DND-41 (cell line): ENCODE measurements around the gene SCG5.

Source experiments
- ATAC-seq: fragments of 200-7000 bp; cut with Tn5 transposase; 3 replicates; pipeline ENCODE4 v1.9.1; 2021; ENCODE audit warnings: low read depth; ENCODE audit not compliant: insufficient read depth
- DNase-seq: peaks from one replicate; pipeline ENCODE4 v3.0.0-alpha.2; 2020
- H2AFZ ChIP-seq: 2 replicates; pipeline ENCODE4 v1.6.0; 2012; ENCODE audit warnings: low read depth, low read length
- H3K27ac ChIP-seq: 2 replicates; pipeline ENCODE4 v1.5.1; 2012; ENCODE audit warnings: low read length, inconsistent platforms
- H3K27me3 ChIP-seq: fragments of 200-600 bp; sonication (generic); 2 replicates; pipeline ENCODE4 v1.6.0; 2012; ENCODE audit warnings: low read length, mild to moderate bottlenecking, inconsistent platforms; ENCODE audit not compliant: insufficient read depth, poor library complexity
- H3K36me3 ChIP-seq: 2 replicates; pipeline ENCODE4 v1.5.1; 2012; ENCODE audit warnings: low read length, inconsistent platforms; ENCODE audit not compliant: insufficient read depth
- H3K4me1 ChIP-seq: 2 replicates; pipeline ENCODE4 v1.5.1; 2012; ENCODE audit warnings: mild to moderate bottlenecking, low read length; ENCODE audit not compliant: insufficient read depth
- H3K4me2 ChIP-seq: 2 replicates; pipeline ENCODE4 v1.6.0; 2012; ENCODE audit warnings: mild to moderate bottlenecking, moderate library complexity, low read length, inconsistent platforms; ENCODE audit not compliant: insufficient read depth
- H3K4me3 ChIP-seq, 2 experiments: fragments of 200-600 bp in 1 of 2; shearing (Covaris generic) in 1 of 2; 2 replicates each; pipeline ENCODE4 v1.5.1; 2012 to 2016; ENCODE audit warnings: inconsistent platforms in 2 of 2, low read length in 2 of 2, mild to moderate bottlenecking in 2 of 2, low read depth in 1 of 2, moderate library complexity in 1 of 2
- H3K79me2 ChIP-seq: 2 replicates; pipeline ENCODE4 v1.6.0; 2012; ENCODE audit warnings: low read length, inconsistent platforms; ENCODE audit not compliant: insufficient read depth
- H3K9ac ChIP-seq: 2 replicates; pipeline ENCODE4 v1.6.0; 2012; ENCODE audit warnings: low read depth, mild to moderate bottlenecking, inconsistent platforms, low read length, moderate library complexity
- H3K9me3 ChIP-seq: 2 replicates; pipeline ENCODE4 v1.5.1; 2012; ENCODE audit warnings: low read length, moderate library complexity, mild to moderate bottlenecking, inconsistent platforms; ENCODE audit not compliant: insufficient read depth, severe bottlenecking
- H4K20me1 ChIP-seq: 2 replicates; pipeline ENCODE4 v1.6.0; 2012; ENCODE audit warnings: low read length; ENCODE audit not compliant: insufficient read depth
- CTCF ChIP-seq: IDR thresholded peaks from 2 replicates; pipeline ENCODE4 v1.5.1; 2012; ENCODE audit warnings: borderline replicate concordance, low read length, moderate library complexity, mild to moderate bottlenecking; ENCODE audit not compliant: poor library complexity, severe bottlenecking; ENCODE audit errors: extremely low read depth
- EZH2 ChIP-seq: IDR thresholded peaks from 3 replicates; pipeline ENCODE4 v1.6.1; 2012; ENCODE audit warnings: borderline replicate concordance, low read depth, mild to moderate bottlenecking, moderate library complexity, low read length, inconsistent platforms; ENCODE audit not compliant: severe bottlenecking

Gene SCG5

GRCh38 chr15:32675466-32675865 is 34.0 kb downstream of the SCG5 start:
- H2AFZ ChIP-seq: no peak overlapping the region
- DNase-seq: no peak
- TF ChIP-seq EZH2 (no peak), CTCF (no peak)
- no peaks in the 10 kb centered on the region for H3K27me3 ChIP-seq
- no peak overlapping the region for H3K4me2 ChIP-seq
- no peak overlapping the region for H3K27ac ChIP-seq
- H3K4me3 ChIP-seq: no peak overlapping the region
- no peaks in the 10 kb centered on the region for H3K4me1 ChIP-seq
- H4K20me1 ChIP-seq: no peaks in the 10 kb centered on the region
- H3K9me3 ChIP-seq: no peaks in the 10 kb centered on the region
- no peak overlapping the region for H3K9ac ChIP-seq
- no peak for ATAC-seq
- no peaks in the 10 kb centered on the region for H3K36me3 ChIP-seq
- no peaks in the 10 kb centered on the region for H3K79me2 ChIP-seq

- no peak overlapping the region for H3K27ac ChIP-seq
- no peaks in the 10 kb centered on the region for H3K27me3 ChIP-seq
- no peak for DNase-seq
- no peaks in the 10 kb centered on the region for H3K79me2 ChIP-seq
- H3K9me3 ChIP-seq: no peaks in the 10 kb centered on the region
- no peak for ATAC-seq
- no peaks in the 10 kb centered on the region for H3K36me3 ChIP-seq
- TF ChIP-seq CTCF: no peak
- TF ChIP-seq EZH2: no peak
- no peak overlapping the region for H3K4me3 ChIP-seq
- no peaks in the 10 kb centered on the region for H4K20me1 ChIP-seq
- no peak overlapping the region for H2AFZ ChIP-seq
- H3K4me1 ChIP-seq: no peaks in the 10 kb centered on the region
- no peak overlapping the region for H3K4me2 ChIP-seq
- no peak overlapping the region for H3K9ac ChIP-seq
Measured at GRCh38 chr15:32676169-32676568, 34.7 kb downstream of the SCG5 start.

GRCh38 chr15:32677238-32677750 is 35.8 kb downstream of the SCG5 start:
- H3K9me3 ChIP-seq: no peaks in the 10 kb centered on the region
- H3K4me1 ChIP-seq: no peaks in the 10 kb centered on the region
- DNase-seq: no peak
- no peaks in the 10 kb centered on the region for H4K20me1 ChIP-seq
- no peak for ATAC-seq
- H3K27ac ChIP-seq: no peak overlapping the region
- no peaks in the 10 kb centered on the region for H3K79me2 ChIP-seq
- H3K9ac ChIP-seq: no peak overlapping the region
- no peak overlapping the region for H3K4me3 ChIP-seq
- no peaks in the 10 kb centered on the region for H3K36me3 ChIP-seq
- TF ChIP-seq EZH2: no peak
- no peak for TF ChIP-seq CTCF
- no peak overlapping the region for H3K4me2 ChIP-seq
- H3K27me3 ChIP-seq: no peaks in the 10 kb centered on the region
- no peak overlapping the region for H2AFZ ChIP-seq

- Histone ChIP-seq H3K9ac (no peak overlapping the region), H3K4me1 (no peaks in the 10 kb centered on the region), H3K27me3 (no peaks in the 10 kb centered on the region), H4K20me1 (no peaks in the 10 kb centered on the region), H3K36me3 (no peaks in the 10 kb centered on the region), H2AFZ (no peak overlapping the region), H3K79me2 (no peaks in the 10 kb centered on the region), H3K9me3 (no peaks in the 10 kb centered on the region), H3K27ac (no peak overlapping the region), H3K4me2 (no peak overlapping the region), H3K4me3 (no peak overlapping the region)
- no peak for TF ChIP-seq EZH2
- DNase-seq: no peak
- no peak for ATAC-seq
Measured at GRCh38 chr15:32679298-32679690, 37.8 kb downstream of the SCG5 start.
